HepG2 (cell line): Measurements from ENCODE around the gene FBXW4. TPM values are rescaled to one million over a fixed set of nuclear protein-coding genes. Genes with fewer than 3 reads are reported as not detected.

Experiments used
- HNF4A ChIP-seq: sonication (generic); formaldehyde crosslinking; IDR thresholded peaks from 2 replicates; pipeline ENCODE4 v1.4.0; 2020; ENCODE audit warnings: missing genetic modification reagents
- HOXA3 ChIP-seq: sonication (generic); formaldehyde crosslinking; IDR thresholded peaks from 2 replicates; pipeline ENCODE4 v1.5.0; 2020; ENCODE audit warnings: missing genetic modification reagents
- JUN ChIP-seq: sonication (generic); formaldehyde crosslinking; IDR thresholded peaks from 2 replicates; pipeline ENCODE4 v1.4.0; 2020; ENCODE audit warnings: mild to moderate bottlenecking, missing genetic modification reagents
- KAT2B ChIP-seq: fragments of 150-350 bp; IDR thresholded peaks from 2 replicates; pipeline ENCODE4 v1.6.1; 2014; ENCODE audit warnings: low read depth, low read length, borderline replicate concordance
- MYNN ChIP-seq: sonication (generic); formaldehyde crosslinking; IDR thresholded peaks from 2 replicates; pipeline ENCODE4 v1.4.0; 2020; ENCODE audit warnings: mild to moderate bottlenecking, low read depth, missing genetic modification reagents
- MZF1 ChIP-seq: sonication (generic); formaldehyde crosslinking; IDR thresholded peaks from 2 replicates; pipeline ENCODE4 v1.8.1; 2023; ENCODE audit warnings: mild to moderate bottlenecking, missing genetic modification reagents, borderline replicate concordance
- RAD21 ChIP-seq: fragments of 450-650 bp; formaldehyde crosslinking; IDR thresholded peaks from 2 replicates; pipeline ENCODE4 v1.5.0; 2020; ENCODE audit warnings: mild to moderate bottlenecking
- RAD51 ChIP-seq: fragments of 450-650 bp; IDR thresholded peaks from 2 replicates; pipeline ENCODE4 v1.6.1; 2016; ENCODE audit warnings: borderline replicate concordance
- SNRNP70 ChIP-seq: fragments of 200-400 bp; formaldehyde crosslinking; IDR thresholded peaks from 2 replicates; pipeline ENCODE4 v1.6.1; 2017; ENCODE audit warnings: mild to moderate bottlenecking, low read depth, low read length, moderate library complexity
- ZNF136 ChIP-seq: sonication (generic); formaldehyde crosslinking; IDR thresholded peaks from 2 replicates; pipeline ENCODE4 v1.8.1; 2022; ENCODE audit warnings: low read depth, mild to moderate bottlenecking, moderate library complexity, missing genetic modification reagents
- ZNF33A ChIP-seq: sonication (generic); formaldehyde crosslinking; IDR thresholded peaks from 2 replicates; pipeline ENCODE4 v1.5.1; 2020; ENCODE audit warnings: missing genetic modification reagents, mild to moderate bottlenecking, moderate library complexity, borderline replicate concordance
- ZNF674 ChIP-seq: sonication (generic); formaldehyde crosslinking; IDR thresholded peaks from 2 replicates; pipeline ENCODE4 v1.5.0; 2020; ENCODE audit warnings: low read depth, mild to moderate bottlenecking, missing genetic modification reagents
- polyA plus RNA-seq, 8 experiments: library from polyadenylated mRNA; depleted of rRNA in 3 of 8; stranded (reverse) in 7 of 8; unstranded in 1 of 8; fragments of >200 nt; fragmentation: Illumina TruSeq in 4 of 8; extraction: Trizol in 4 of 8; gene quantifications; 2 replicates each; pipeline versions ENCODE4 v1.2.1 to v1.2.3, GENCODE V29; 2011 to 2016; ENCODE audit warnings: low read depth in 4 of 8, missing spikeins in 1 of 8, mixed read lengths in 1 of 8; ENCODE audit not compliant: insufficient read depth in 1 of 8
- total RNA-seq, 5 experiments: library from RNA; depleted of rRNA; stranded (reverse); fragments of >200 nt; fragmentation: Illumina TruSeq; extraction: Trizol; gene quantifications; 2 replicates each; pipeline ENCODE4 v1.2.3, GENCODE V29; 2016; ENCODE audit warnings: low read depth in 1 of 5
- TF ChIP-seq, protein P1 (sequence below): sonication (generic); formaldehyde crosslinking; IDR thresholded peaks from 2 replicates; pipeline ENCODE4 v1.4.0; 2020; ENCODE audit warnings: missing genetic modification reagents
- TF ChIP-seq, protein P2 (sequence below): IDR thresholded peaks from 2 replicates; pipeline ENCODE4 v1.6.1; 2016; ENCODE audit warnings: low read depth, borderline replicate concordance
- TF ChIP-seq, protein P3 (sequence below): sonication (generic); formaldehyde crosslinking; IDR thresholded peaks from 2 replicates; pipeline ENCODE4 v1.4.0; 2020; ENCODE audit warnings: missing genetic modification reagents, borderline replicate concordance
- TF ChIP-seq, protein P4 (sequence below): sonication (generic); formaldehyde crosslinking; IDR thresholded peaks from 2 replicates; pipeline ENCODE4 v1.8.1; 2022; ENCODE audit warnings: low read depth, mild to moderate bottlenecking, missing genetic modification reagents

FBXW4 gene
- total and polyA plus RNA-seq, 2 of the 13 experiments (the other 11 are each of a cell fraction or from before 2014, with no cell fraction given) = 23.5 to 33.7 TPM

DNA sequence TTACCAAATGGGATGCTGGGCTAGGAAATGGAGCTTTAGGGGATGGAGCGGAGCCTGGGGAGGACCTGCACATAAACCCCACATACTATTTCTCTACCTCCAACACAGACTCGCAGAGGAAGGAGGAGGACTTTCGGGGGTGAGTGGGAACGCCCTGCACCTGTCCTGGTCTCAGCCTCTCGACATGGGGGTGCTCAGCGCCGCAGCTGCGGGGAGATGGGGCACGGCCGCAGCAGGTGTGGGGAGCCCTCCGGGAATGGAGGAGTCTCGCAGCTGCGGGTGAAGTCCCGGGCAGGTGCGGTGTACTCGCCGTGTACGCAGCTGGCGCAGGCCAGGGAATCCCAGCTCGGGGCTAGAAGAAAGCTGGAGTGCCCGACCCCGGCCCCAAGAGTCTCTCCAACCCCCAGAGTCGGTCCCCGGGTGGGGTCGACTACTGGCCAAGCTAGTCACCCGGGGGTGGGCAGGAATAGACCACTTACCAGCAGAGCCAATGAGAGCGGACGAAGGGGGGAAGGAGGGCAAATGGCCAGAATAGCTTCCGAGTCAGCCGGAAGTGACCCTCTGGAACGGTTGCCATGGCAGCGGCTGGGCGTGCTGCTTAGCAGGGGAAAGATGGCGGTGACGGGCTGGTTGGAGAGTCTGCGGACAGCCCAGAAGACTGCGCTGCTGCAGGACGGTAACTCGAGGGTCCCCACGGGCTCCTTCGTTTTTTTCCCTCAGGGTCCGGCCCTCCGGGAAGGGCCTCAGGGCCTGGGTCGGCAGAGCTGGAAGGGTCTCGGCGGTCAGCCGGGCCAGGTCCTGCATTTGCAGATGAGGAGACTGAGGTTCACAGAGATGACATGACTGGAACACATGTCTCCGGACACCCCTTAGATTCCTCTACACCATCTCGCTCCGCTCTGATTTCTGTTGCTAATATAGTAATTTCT lies 107.0 kb downstream of the FBXW4 start, which contains the start of the genes DPCD and POLL (continued):
- TF ChIP-seq, protein P1, sequence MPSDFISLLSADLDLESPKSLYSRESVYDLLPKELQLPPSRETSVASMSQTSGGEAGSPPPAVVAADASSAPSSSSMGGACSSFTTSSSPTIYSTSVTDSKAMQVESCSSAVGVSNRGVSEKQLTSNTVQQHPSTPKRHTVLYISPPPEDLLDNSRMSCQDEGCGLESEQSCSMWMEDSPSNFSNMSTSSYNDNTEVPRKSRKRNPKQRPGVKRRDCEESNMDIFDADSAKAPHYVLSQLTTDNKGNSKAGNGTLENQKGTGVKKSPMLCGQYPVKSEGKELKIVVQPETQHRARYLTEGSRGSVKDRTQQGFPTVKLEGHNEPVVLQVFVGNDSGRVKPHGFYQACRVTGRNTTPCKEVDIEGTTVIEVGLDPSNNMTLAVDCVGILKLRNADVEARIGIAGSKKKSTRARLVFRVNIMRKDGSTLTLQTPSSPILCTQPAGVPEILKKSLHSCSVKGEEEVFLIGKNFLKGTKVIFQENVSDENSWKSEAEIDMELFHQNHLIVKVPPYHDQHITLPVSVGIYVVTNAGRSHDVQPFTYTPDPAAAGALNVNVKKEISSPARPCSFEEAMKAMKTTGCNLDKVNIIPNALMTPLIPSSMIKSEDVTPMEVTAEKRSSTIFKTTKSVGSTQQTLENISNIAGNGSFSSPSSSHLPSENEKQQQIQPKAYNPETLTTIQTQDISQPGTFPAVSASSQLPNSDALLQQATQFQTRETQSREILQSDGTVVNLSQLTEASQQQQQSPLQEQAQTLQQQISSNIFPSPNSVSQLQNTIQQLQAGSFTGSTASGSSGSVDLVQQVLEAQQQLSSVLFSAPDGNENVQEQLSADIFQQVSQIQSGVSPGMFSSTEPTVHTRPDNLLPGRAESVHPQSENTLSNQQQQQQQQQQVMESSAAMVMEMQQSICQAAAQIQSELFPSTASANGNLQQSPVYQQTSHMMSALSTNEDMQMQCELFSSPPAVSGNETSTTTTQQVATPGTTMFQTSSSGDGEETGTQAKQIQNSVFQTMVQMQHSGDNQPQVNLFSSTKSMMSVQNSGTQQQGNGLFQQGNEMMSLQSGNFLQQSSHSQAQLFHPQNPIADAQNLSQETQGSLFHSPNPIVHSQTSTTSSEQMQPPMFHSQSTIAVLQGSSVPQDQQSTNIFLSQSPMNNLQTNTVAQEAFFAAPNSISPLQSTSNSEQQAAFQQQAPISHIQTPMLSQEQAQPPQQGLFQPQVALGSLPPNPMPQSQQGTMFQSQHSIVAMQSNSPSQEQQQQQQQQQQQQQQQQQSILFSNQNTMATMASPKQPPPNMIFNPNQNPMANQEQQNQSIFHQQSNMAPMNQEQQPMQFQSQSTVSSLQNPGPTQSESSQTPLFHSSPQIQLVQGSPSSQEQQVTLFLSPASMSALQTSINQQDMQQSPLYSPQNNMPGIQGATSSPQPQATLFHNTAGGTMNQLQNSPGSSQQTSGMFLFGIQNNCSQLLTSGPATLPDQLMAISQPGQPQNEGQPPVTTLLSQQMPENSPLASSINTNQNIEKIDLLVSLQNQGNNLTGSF (CRISPR knock-in tag) = no peak
- TF ChIP-seq SNRNP70 (no peak), MYNN (no peak), JUN (CRISPR knock-in tag) (0 out of 2 replicates have a peak, but pooled peaks have one; percentile 35), RAD51 (no peak), KAT2B (no peak), MZF1 (CRISPR knock-in tag) (no peak), HOXA3 (peak; percentile 72; the same call in 1 of the 2 replicates), ZNF33A (CRISPR knock-in tag) (peak; percentile 84; the same call in 1 of the 2 replicates), HNF4A (CRISPR knock-in tag) (no peak), ZNF136 (no peak), RAD21 (no peak), ZNF674 (CRISPR knock-in tag) (no peak)
- TF ChIP-seq, protein P2, sequence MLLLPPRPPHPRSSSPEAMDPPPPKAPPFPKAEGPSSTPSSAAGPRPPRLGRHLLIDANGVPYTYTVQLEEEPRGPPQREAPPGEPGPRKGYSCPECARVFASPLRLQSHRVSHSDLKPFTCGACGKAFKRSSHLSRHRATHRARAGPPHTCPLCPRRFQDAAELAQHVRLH (CRISPR knock-in tag) = no peak
- TF ChIP-seq, protein P3, sequence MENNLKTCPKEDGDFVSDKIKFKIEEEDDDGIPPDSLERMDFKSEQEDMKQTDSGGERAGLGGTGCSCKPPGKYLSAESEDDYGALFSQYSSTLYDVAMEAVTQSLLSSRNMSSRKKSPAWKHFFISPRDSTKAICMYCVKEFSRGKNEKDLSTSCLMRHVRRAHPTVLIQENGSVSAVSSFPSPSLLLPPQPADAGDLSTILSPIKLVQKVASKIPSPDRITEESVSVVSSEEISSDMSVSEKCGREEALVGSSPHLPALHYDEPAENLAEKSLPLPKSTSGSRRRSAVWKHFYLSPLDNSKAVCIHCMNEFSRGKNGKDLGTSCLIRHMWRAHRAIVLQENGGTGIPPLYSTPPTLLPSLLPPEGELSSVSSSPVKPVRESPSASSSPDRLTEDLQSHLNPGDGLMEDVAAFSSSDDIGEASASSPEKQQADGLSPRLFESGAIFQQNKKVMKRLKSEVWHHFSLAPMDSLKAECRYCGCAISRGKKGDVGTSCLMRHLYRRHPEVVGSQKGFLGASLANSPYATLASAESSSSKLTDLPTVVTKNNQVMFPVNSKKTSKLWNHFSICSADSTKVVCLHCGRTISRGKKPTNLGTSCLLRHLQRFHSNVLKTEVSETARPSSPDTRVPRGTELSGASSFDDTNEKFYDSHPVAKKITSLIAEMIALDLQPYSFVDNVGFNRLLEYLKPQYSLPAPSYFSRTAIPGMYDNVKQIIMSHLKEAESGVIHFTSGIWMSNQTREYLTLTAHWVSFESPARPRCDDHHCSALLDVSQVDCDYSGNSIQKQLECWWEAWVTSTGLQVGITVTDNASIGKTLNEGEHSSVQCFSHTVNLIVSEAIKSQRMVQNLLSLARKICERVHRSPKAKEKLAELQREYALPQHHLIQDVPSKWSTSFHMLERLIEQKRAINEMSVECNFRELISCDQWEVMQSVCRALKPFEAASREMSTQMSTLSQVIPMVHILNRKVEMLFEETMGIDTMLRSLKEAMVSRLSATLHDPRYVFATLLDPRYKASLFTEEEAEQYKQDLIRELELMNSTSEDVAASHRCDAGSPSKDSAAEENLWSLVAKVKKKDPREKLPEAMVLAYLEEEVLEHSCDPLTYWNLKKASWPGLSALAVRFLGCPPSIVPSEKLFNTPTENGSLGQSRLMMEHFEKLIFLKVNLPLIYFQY (CRISPR knock-in tag) = no peak
- TF ChIP-seq, protein P4, sequence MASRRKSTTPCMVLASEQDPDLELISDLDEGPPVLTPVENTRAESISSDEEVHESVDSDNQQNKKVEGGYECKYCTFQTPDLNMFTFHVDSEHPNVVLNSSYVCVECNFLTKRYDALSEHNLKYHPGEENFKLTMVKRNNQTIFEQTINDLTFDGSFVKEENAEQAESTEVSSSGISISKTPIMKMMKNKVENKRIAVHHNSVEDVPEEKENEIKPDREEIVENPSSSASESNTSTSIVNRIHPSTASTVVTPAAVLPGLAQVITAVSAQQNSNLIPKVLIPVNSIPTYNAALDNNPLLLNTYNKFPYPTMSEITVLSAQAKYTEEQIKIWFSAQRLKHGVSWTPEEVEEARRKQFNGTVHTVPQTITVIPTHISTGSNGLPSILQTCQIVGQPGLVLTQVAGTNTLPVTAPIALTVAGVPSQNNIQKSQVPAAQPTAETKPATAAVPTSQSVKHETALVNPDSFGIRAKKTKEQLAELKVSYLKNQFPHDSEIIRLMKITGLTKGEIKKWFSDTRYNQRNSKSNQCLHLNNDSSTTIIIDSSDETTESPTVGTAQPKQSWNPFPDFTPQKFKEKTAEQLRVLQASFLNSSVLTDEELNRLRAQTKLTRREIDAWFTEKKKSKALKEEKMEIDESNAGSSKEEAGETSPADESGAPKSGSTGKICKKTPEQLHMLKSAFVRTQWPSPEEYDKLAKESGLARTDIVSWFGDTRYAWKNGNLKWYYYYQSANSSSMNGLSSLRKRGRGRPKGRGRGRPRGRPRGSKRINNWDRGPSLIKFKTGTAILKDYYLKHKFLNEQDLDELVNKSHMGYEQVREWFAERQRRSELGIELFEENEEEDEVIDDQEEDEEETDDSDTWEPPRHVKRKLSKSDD = no peak
